Measurements from ENCODE around the gene CSPG5.

Gene CSPG5

GRCh38 chr3:47583320-47584075 is 4.8 kb upstream of the CSPG5 start:
- DNase-seq, result no peak

DNA sequence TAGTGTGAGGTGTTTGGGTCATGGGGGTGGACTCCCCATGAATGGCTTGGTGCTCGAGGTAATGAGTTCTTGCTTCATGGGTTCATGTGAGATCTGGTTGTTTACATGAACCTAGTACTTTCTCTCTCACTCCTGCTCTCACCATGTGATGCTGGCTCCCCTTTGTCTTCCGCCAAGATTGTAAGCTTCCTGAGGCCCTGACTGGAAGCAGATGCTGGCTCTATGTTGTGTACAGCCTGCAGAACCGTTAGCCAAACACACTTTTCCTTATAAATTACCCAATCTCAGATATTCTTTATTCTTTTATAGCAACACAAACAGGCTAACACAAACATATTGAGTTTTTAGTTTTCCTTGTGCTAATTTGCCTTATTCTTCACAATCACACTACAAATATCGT is 3.2 kb upstream of the CSPG5 start:
- DNase-seq, result no peak

- DNase-seq, result no peak
These were observed 2.8 kb upstream of the CSPG5 start for GRCh38 chr3:47581422-47581821.

DNA sequence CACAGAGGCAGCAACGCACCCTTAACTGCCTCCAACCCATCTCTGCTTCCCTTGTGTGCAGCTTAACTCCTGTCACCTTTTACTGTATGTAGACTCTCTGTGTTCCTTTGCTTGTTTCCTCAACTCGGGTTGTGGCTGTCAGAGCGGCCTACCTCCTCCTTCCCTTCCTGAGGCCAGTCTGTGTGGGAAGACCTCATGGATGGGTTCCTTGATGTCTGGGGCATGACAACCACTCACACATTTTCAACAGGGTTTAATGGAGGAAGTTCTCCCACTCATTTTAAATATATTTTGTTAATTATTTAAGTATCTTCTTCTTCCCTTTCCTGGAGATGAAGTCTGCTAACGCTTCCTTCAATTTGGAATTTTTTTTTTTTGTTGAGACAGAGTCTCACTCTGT is 1.8 kb upstream of the CSPG5 start:
- DNase-seq, result no peak

- DNase-seq, result no peak
These were observed 1.2 kb upstream of the CSPG5 start for GRCh38 chr3:47579875-47580274.

- DNase-seq, result no peak
These were observed 489 bp downstream of the CSPG5 start for GRCh38 chr3:47578119-47578632.

GRCh38 chr3:47577583-47578118 is 1.0 kb downstream of the CSPG5 start:
- no peak for DNase-seq

DNA sequence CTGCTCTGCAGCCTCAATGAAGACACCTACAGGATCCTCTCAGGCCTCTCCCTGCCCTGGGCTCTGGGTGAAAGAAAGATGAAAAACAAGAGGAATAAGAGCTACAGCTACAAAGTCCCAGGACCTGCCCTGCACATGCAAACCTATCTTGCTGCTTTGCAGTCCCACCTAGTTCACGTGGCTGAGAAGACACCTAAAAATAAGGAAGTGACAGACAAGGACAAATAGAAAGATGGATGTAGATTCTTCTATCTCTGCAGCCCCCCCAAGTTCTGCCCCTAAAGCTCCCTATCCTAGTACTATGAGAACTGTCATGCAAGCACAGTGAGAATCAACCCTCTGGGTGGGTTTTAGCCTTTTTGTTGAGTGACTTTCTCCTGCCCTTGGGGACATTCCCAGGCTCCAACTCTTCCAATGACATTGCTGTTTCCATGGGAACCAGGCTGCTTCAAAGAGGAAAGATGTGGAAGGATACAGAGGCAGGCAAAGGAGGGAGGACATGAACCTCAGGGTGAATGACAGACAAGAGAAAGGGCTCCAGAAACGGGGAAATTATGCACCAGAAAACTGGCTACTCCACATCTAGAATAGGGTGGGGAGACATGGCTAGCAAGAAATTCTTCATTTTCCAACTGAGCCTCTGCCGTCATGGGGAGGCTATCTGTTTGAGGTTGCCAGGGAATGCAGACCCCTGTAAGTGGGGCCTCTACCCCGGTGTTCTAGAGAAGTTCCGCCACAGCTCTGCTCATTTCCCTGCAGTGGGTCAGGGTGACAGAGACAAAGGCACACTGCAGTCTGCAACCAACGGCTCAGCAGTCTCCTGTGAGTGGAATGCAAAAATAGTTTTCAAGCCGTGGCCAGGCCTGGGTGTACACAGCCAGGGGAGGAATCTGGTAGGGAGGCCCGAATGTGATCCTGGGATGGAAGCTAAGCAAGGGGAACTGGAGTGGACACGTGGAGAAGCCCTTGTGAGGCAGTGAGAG is 5.2 kb downstream of the CSPG5 start:
- no peak for DNase-seq

DNA sequence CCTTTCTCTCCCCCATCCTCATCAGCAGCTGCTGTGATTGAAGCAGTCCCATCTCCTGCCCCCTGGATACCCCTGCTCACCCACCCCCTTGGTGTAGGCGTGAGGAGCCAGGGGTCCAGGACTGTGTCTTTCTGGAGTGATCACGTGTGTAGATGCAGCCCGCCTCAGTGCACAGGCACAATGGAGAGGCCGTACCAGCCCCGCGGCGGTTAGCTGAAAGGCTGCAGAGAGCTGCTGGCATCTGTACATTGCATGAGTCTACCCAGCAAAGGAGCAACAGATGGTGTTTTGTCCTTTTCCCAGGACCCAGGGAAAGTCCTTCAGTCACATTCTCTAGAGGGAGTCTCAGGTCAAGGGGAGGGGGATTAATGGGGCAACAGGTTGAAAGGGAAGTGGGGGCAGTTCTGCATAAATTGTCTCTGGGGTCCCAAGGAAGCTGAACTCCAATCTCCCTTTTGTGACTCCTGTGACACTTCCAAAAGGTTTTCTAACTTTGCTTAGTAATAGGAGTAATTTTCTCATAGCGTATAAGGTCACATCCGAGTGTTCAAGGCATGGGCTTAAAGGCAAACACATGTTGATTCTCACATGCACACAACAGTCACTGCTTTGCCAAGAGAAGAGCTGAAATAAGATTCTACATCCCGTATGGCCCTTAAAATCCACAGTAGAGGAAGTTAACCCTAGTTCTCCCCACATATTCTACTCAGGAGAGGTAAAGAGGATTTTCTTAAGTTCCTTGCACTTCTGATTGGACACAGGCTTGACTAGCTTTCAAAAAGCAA is 7.1 kb downstream of the CSPG5 start:
- no peak for DNase-seq

DNA sequence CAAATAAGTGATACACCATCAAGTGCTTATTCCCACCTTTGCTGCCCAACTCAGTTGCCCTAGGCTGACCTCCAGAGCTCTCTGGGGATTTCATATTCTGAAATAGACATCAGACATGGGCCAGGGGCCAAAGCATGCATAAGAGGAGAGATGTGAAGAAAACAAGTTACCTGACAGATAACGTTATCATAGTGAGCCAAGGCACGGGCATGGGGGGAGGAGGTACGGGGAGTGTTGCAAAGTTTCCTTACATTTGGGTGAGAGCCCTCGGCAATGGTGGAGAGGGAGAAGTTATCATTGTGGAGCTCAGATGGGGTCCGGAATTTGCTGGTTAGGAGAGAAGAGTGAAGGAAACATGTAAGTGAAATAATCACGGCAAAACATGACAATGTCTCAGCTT is 9.8 kb downstream of the CSPG5 start:
- no peak for DNase-seq

DNA sequence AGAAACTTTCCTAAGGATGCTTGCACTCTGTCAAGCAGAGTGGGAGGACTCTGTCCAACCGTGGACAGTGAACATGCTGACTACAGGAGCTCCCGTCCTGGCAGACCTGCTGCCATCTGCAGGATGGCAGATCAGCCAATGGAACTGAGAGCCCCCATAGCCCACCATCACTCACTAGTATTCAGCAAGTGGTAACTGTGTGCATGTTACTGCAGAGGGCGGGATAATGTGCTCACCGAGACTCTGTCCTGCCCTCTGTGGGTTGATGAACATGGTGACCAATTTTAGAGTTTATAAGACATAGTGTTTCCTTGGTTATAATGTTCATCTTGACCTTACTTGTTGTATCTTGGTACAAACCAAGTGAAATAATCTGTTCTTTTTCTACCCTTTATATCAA is 11.5 kb downstream of the CSPG5 start:
- DNase-seq, result no peak

- DNase-seq, result no peak
These were observed 12.0 kb downstream of the CSPG5 start for GRCh38 chr3:47566667-47567066.

GRCh38 chr3:47565734-47566550 is 12.7 kb downstream of the CSPG5 start:
- DNase-seq, result no peak

GRCh38 chr3:47556351-47556750 is 22.3 kb downstream of the CSPG5 start:
- no peak for DNase-seq

GRCh38 chr3:47554335-47554734 is 24.3 kb downstream of the CSPG5 start:
- DNase-seq, result no peak

DNA sequence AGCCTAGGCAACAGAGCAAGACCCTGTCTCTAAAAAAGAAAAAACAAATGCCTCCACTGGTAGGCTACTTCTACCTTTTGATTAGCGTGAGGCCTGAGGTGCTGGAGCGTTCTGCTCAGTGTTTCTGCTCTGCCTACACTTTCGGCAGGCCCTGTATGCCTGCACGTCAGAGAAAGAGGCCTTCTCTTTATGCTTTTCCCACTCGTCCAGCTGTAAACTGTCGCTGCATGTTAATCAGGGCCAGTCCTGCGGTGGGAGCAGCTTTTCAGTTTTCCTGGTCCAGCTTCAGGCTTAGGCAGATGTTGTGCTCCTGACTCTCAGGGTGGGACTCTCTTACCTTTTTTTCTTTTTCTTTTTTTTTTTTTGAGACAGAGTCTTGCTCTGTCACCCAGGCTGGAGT is 25.3 kb downstream of the CSPG5 start:
- DNase-seq, result no peak

DNA sequence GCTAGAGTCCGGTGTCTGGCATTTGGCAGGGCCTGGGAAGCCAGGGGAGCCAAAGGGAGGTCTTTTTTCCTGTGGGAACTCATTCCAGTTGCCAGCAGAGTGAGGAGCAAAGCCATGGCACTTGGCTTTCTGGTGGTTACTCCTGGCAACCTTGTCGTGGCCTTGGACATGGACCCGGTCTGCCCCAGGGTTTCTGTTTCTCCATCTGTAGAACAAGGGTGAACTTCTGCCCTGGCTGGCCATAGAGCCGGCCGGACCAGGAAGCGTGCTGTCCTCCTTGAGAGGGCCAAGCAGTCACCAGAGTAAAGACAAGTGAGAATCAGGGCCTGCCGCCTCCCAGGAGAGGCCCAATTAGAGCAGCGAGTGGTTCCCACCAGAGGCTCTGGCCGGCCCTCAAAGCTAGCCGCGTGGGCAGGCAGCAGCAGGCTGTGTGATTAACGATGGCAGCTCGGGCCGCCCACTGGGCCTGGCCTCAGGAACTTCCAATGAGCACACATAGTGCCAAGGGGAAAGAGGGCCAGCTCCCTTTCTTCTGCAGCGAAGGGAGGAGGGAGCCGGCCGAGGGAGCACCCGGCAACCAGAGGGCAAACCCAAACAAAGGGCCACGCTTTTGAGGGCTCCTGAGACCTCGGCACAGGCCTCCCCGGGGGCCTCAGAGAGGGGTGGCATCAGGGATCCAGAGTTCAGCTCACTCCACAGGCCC is 36.0 kb downstream of the CSPG5 start:
- peak; percentile 7 for DNase-seq

DNA sequence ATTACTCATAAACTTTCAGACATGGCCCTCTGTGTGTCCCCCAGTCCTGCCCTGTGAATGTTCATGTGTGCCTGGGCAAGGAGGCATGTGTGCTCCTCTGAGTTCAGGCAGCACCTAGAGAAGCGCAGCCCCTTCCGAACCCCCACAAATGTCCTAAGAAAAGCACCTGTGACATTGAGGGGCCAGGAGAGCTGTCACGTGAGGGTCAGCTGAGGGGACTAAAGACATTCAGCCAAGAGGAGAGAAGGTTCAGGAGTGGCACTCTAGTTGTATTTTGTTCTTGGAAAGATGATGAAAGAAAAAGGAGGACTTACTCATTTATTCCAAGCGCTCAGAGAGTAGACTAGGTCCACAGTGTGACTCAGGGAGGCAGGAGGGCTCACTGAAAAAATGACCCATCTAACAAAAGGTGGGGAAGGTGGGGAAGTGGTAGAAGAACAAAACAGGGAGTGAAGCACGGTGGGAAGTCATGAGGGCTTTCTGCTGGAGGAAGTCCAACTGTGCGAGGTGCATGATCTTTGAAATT is 37.0 kb downstream of the CSPG5 start:
- DNase-seq, result no peak

DNA sequence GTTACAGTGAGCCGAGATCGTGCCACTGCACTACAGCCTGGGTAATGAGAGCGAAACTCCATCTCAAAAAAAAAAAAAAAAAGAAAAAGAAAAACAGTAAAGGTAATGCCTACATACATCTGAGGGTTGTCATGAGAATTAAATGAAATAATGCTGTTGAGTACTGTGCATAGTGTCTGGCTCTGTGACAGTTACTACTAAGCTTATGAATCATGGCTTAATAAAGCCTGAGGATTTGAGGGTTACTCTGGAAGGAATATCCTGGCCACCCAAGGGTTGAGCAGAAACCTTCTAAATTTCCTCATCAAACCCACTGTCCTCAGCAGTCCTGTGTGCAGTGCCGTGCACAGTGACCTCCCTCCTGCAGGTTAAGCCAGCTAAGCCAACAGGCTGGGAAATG is 38.4 kb downstream of the CSPG5 start:
- peak; percentile 24 for DNase-seq

DNA sequence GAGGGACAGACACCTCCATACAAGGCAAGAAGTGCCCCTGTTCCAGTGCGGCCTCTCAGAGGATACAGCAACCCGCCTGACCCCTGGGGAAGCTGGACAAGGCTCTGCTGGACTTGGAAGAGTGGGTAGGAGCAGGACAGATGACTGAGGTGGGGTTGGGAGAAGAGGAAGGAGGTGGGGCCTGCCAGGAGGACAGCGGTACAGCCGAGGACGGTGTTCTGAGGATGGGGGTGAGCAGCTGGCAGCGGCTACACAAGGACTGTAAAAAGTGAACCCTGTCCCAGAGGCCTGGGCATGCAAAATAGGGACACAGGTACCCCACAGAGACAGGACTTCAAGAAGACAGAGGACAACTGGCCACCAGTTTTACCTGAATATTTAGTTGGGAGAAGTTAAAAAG is 41.7 kb downstream of the CSPG5 start:
- no peak for DNase-seq

Measured in fibroblast of upper back skin (primary cell).